NCI-H1417 treated with DMSO at 0.1 percent for 48 hours (cell line): Measurements from ENCODE around the gene MED25.

Source experiments
- DNase-seq: peaks from one replicate; lab custom pipeline; 2025; lab: John Stamatoyannopoulos, UW

Gene MED25

DNA sequence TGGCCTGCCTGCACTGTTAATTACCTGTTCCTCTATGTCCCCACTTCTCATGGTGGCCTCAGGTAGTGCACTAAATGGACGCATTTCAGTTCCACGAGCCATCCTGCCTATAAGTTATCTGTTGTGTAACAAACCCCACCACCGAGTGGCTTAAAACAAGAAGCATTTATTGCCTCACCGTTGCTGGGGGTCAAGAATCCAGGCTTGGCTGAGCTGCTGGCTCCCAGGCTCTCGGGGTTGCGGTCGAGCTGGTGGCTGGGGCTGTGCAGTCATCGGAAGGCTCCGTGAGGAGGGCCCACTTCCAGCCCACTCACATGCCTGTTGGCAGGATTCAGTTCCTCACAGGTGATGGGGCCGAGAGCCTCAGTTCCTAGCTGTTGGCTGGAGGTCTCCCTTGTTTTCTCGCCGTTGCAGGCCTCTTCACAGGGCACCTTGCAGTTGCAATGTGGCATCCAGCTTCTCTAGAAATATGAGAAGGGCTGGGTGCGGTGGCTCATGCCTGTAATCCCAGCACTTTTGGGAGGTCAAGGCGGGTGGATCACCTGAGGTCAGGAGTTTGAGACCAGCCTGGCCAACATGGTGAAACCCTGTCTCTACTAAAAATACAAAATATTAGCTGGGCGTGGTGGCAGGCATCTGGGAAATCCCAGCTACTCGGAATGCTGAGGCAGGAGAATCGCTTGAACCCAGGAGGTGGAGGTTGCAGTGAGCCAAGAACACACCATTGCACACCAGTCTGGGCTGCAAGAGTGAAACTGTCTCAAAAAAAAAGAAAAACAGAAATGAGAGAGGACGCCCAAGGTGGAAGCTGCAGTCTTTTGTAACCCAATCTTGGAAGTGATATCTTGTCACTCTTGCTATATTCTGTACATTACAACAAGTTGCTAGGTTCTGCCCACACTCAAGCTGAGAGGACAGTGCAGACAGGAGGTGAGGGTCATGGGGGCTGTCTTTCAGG lies 26.3 kb downstream of the MED25 start:
- no peak for DNase-seq

DNA sequence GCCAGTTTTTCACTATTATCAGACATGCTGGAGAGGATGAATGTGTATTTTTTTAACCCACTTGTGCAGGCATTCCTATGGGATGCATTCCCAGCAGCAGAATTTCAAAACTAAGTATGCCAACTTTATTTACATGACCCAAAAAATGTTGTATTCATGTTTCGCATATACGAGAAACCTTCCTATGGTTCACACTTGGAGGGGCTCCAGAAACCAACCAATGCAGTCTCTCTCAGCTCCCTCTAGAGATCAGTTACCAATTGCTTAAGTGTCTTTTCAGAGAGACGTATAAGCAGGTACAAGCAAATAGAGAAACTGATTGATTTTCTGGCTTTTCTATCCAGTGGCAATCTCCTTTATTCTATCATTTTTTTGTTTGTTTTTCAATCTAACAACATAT lies 27.3 kb downstream of the MED25 start:
- no peak for DNase-seq

DNA sequence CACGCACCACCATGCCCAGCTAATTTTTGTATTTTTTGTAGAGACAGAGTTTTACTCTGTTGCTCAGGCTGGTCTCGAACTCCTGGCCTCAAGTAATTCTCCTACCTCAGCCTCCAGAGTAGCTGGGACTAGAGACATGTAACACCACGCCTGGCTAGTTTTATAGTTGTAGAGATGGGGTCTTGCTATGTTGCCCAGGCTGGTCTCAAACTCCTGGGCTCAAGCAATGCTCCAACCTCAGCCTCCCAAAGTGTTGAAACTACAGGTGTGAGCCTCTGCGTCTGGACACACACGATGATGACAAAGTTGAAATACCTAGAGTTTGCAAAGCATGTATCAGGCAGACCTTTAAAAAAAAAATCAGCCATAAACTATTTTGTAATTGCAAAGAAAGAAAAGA lies 28.3 kb downstream of the MED25 start:
- DNase-seq = no peak

DNA sequence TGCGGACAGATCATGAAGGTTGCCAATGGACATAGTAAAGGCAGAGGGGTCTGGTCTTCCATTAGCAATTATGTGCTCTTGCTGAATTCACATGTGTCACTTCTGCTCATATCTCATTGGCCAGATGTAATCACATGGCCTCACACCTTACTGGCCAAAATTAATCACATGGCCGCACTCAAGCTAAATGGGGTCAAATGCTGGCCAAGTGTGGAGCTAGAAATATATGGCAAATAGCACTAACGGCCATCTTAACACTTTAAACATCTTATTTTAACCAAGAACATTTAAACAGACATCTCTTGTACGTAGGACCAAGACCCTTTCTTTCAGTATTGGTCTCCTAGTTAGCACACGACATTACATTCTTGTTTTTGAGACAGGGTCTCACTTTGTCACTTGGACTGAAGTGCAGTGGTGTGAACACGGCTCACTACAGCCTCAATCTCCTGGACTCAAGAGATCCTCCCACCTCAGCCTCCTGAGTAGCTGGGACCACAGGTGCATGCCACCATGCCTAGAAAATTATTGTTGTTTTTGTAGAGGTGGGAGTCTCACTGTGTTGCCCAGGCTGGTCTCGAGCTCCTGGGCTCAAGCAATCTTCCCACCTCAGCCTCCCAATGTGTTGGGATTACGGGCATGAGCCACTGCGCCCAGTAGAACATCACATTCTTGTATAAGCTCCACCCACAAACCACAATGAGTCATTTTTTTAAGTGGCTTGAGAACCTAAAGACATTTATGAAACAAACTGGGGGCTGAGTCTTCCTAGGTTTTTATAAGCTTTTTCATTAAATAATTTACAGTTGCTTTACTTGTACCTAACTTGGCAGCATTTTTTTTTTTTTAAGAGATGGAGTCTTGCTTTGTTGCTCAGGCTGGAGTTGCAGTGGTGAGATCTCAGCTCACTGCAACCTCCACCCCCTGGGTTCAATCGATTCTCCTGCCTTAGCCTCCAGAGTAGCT lies 29.9 kb downstream of the MED25 start:
- no peak for DNase-seq

DNA sequence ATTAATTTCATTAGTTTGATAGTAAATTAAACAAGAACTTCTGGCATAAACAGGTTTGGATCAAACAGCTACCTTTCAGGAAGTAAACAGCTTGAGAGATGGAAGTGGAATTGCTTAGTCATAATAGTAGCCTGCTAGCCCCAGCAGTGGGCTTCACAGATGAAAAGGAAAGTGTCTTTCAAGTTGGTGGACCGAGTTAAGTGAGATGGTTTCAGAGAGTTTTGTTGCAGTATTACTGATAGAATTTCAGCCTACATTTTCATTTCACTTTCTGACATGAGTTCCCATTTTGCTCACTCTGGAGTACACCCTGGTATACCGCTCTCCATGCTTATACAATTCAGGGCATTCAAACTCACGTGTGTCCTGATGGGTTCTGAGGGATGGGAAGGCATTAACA lies 30.8 kb downstream of the MED25 start:
- no peak for DNase-seq

DNA sequence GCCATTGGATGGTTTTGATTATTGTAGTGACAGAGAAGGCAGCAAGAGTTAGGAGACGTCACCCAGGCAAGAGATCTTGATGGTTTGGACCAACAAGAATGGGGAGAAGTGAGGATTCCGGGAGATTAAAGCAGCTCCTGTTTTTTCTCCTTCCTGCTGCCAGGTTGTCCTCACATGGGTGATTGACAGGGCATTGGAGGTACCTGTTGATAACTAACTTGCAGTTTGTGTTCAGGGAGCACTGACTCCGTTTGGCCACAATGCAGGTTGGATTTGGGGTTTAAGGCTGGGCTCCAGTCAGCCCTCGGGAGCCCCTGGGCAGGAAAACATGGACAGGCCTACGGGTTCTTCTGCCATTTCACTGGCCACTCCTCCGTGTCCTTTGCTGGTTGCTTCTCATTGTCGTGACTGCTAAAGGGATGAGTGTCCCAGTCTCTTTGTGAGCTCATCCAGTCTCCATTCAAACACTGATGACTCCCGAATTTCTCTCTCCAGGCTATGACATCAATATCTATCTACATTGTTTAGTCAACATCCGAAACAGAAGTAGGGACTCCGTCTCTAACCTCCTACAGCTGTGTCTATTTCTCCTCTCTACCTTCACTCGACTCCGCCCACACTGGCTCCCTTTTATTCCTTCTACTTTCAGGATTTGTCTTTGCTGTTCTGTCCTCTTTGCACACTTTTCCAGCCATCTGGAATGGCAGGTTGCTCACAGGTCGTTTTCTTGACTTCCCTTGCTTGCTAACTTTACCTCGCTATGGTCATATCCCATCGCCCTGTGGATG lies 31.5 kb downstream of the MED25 start:
- no peak for DNase-seq

DNA sequence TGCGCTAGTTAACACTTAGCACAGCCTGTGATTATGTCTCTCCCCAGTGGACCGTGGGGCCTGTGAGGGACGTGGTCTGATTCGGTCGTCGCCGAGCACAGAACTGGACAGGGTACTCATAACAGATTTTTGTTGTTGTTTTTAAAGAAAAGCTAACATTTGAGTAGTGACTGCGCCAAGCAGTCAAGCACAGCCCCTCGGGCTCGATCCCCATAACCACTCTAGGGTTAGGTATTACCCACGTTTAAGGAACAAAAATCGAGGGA lies 32.1 kb downstream of the MED25 start:
- no peak for DNase-seq

DNA sequence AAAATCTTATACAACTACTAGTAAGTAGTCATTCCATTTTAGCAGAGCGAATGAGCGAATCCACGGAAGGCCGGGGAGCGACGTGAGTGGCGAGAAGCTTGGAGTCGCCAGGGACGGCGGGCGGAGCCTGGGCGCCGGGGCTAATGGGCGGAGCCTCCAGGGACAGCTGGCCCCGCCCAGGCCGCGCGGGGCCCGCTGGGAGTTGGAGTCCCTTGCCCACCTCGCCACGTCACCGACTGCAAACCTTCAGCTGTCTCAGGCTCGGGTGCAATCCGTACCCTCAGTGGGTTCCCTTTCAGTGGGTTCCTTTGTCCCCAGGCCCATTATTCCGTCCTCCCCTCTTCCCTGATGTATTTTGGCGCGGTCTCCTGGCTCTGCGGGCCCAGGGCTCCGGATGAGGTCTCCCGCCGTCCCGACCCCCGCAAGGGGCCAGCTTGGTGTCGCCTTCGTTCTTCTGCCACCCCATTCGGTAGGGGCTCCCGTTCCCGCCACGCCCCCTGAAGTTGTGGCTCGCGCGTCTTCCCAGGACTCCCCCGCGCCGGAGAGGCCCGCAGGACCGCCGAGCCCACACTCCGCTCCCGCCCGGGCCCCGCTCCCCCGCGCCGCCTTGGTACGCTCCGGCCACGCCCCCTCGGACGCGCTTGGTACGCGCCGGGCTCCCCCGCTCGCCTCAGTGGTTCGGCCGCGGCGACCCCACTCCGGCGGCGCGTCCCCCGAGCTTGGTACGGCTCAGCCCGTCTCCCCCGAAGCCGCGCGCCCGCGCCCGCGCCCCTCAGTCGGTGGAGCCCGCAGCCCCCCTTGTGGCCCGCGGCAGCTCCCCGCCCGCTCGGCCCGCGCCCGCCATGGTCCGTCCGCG lies 32.6 kb downstream of the MED25 start, which contains the start of gene PTOV1:
Gene PTOV1, plus strand, starts transcription at position 673 of the 856 bp plus-strand sequence.
- peak; percentile 46 for DNase-seq

DNA sequence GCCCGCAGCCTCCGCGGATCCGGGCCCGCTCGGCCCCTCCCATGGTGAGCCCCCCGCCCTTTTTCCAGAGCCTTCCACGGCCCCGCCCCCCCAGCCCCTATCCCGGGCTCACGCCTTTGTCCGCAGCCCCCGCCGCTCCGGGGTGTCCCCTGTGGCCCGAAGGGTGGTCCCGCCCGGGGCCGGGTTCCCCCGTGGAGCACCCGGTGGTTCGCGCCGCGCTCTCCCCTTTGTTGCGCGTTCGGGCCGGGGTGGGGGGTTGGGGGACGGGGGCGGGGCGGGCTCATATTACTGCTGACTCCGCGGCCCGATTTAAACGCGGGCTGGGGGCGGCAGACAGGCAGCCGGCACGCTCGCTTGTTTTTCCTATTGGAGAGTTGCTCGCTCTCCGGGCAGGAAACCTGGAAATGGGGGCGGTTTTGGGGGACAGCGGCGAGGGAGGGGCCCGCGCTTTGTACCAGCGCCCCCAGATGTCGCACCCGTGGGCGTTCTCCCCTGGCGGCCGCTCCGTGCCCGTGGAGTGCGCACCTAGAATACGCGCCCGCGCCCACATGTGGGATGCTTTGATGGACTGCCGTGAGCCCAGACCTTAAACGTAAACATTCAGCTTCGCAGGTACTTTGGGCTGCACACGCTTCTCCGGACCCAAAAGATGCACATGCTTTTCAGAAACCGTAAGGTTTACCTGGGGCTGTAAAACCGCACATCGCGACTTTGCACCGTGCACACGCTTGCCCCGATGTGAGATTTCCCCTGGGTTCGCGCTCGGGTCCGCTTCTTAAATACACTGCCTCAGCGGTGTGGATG lies 33.6 kb downstream of the MED25 start:
- no peak for DNase-seq

DNA sequence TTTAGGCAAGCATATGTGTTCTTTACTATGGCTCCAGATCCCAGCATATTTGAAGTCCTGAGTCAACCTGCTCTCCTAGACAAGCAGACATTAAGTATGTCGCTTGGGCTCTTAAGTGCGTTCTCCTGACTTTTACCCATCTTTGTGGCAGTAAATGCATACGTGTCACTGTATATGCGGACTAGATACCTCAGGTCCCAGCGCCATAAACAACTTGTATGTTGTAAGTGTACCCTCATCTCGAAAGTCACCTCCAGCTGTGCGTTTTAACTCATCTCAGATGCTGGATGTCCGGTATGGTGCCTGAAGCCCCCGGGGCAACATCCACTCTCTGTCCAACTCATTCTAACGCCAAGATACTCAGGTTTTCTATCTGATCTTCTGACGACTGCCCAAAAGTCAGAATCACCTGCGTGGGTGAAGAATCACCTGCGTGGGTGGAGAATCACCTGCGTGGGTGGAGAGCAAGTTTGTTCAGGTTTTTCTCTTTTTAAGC lies 34.6 kb downstream of the MED25 start:
- DNase-seq = no peak

DNA sequence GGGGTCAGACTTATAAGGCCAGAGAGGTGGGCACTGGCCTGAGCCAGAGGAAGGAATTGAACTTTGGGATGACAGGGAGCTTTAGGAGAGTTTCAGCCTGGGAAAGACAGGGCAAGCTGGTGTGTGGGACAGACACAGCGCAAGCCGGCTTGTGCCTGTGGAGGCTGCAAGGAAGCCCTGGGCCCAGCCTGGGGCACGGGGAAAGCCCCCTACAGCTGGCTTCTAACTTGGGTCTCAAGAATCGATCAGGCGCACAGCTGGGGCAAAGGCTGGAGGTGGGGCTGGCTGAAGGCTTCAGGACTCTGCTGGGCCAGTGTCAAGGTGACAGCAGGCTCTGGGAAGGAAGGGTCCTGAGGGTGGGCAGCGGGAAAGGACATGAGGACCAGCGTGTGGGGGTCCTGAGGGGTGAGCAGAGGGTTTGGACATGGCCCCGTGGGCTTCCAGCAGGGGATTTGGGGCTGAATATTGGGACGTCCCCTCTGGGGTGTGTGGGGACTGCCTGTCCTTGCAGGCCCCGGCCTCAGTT lies 35.8 kb downstream of the MED25 start:
- no peak for DNase-seq

DNA sequence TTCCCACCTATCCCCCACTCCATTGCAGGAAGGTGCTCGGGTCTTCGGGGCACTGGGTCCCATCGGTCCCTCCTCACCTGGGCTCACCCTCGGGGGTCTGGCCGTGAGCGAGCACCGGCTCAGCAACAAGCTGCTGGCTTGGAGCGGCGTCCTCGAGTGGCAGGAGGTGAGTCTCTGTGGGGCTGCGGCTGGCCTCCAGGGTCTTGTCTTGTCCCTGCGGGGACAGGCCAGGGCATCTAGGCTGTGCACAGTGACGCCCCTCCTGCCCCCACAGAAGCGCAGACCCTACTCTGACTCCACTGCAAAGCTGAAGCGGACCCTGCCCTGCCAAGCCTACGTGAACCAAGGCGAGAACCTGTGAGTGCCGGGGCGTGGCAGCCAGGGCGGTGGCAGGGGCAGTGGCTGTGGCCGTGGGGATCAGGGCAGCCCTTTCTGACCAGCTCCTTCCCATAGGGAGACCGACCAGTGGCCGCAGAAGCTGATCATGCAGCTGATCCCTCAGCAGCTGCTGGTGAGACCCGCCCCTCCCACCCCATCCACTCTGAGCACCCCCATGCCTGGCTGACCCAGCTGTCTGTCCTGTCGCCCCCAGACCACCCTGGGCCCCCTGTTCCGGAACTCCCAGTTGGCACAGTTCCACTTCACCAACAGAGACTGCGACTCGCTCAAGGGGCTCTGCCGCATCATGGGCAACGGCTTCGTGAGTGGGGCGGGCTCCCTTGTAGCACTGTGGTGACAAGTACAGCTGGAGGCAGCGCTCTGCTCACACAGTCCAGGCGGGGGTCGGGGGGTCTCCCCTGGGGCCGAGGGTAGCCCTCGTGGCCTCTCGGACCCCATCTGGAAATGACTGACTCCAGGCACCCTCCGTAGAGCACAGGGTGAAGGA lies 36.5 kb downstream of the MED25 start:
- no peak for DNase-seq

DNA sequence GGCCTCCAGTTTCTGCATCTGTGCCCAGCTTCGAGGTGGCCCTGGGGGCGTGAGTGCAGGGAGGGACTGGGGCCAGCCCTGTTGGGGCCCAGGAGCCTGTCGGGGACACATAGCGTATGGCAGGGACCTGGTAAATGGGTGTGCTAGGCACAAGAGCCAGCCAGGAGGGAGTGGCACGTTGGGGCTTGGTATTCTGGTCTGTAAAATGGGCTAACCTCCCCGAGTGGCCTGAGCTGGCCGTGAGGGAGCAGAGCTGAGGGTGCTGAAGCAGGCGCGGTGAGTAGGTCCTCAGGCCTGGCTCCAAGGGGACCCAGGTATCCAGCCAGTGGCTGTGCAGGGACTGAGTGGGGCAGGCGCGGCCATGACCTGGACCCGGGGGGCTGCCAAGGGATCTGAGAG lies 37.2 kb downstream of the MED25 start:
- DNase-seq = no peak

DNA sequence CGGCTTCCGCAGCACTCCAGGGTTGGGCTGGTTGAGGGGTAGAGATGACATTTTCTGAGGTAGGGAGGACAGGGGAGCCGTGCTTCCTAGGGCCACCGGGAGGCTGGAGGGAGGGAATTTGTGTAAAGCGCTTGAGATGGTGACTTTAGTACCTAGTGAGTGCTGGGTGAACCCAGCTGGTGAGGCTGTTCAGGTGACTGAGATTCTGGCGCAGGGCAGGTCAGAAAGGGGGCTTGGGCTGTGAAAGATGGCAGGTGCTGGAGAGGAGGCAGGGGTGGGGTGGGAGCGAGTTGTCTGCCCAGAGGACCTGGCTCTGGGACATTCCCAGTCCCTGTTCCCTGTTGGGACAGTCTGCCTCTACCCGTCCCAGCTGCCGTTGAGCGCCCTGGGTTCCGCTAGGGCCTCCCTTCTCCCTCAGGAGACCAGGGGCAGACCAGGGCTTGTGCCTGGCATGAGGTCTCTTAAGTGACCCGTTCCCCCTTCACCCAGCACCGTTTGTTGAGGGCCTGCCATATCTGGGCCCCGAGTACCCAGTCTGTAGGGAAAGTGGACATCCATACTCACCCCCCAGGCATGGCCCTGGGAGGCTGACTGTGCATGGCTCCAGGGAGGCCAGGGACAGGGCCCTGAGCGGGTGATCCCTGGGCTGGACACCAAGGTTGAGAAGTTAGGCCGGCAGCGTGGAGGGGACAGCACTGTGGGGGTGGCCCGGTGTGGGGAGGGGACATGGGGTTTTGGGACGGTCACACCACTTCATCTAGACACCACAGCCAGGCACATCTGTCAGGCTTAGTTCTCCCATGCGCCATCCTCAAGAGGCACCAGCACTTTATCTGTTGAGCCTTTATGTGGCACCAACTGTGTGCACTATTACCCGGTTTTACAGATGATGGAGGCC lies 37.8 kb downstream of the MED25 start:
- DNase-seq = no peak

DNA sequence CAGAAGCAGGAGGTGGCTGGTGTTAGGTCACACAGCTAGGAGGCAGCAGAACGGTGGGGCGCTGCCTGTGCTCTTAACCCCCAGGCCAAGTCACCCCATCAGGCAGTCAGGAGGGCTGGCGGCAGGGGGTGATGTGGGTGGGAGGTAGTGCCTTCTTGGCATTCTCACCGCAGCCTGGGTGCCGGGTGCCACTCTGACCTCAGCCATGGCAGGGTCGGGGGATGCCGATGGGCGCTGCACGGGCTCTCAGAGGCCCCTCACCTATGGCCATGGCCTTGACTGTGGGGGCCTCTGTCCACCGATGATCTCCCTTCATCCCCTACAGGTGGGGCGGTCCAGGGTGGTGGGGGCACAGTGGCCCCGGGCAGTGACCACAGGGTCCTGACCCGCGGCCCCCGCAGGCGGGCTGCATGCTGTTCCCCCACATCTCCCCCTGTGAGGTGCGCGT lies 38.5 kb downstream of the MED25 start:
- no peak for DNase-seq

DNA sequence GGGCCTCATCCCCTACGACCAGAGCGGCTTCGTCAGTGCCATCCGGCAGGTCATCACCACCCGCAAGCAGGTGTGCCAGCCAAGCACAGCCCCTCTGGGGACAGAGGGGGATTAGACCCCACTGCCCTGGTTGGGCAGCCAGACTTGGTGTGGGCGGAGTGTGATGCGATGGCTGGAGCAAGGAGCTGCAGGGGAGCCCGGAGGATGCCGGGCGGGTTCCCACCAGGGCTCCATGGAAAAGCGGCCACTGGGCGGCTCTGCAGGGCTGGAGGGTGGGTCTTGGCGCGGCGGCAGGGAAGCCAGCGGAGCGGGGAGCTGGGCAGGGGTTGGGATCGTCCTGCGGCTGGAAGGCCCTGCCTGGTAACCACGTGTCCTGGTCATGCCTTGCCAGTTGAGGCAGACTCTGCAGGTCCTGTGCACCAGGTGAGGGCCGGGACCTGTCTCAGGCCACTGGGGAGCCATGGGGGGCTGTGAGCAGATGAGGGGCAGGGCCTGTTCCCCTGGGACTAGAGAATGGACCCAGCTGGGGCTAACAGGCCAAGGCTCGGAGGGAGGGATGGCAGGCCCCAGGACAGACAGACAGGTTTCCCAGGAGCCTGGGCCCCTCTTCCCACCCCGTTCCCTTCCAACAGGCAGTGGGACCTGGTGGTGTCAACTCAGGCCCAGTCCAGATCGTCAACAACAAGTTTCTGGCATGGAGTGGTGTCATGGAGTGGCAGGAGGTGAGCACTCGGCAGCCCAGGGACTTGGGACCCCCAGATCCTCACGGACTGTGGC lies 39.2 kb downstream of the MED25 start:
- no peak for DNase-seq

DNA sequence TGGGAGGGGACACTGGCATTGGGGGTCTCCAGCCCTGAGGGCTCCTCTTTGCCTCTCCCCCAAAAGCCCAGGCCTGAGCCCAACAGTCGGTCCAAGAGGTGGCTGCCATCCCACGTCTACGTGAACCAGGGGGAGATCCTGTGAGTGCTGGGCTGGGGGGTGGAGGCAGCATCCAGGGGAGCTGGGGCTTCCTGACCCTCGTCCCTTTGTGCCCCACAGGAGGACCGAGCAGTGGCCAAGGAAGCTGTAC lies 39.7 kb downstream of the MED25 start:
- DNase-seq = no peak
